H4 (cell line): ENCODE measurements around the gene SLCO2A1. TPM values are rescaled to one million over a fixed set of nuclear protein-coding genes. Genes with fewer than 3 reads are reported as not detected.
"Not testable (repeated sequence)": the region's sequence is repeated elsewhere in the genome, so short reads cannot be mapped to it uniquely, and the experiment has no call there.

ENCODE experiments used
- DNase-seq: peaks from one replicate; pipeline ENCODE4 v3.0.0-alpha.2; 2015; ENCODE audit warnings: low spot score
- total RNA-seq: library from RNA; depleted of rRNA; stranded (reverse); fragments of >200 nt; shearing (Covaris generic); gene quantifications from 2 replicates; pipeline ENCODE4 v1.2.3, GENCODE V29; 2014; rRNA removed

SLCO2A1 gene
- total RNA-seq: 0.02 and 0.06 TPM in 2 replicates

DNA sequence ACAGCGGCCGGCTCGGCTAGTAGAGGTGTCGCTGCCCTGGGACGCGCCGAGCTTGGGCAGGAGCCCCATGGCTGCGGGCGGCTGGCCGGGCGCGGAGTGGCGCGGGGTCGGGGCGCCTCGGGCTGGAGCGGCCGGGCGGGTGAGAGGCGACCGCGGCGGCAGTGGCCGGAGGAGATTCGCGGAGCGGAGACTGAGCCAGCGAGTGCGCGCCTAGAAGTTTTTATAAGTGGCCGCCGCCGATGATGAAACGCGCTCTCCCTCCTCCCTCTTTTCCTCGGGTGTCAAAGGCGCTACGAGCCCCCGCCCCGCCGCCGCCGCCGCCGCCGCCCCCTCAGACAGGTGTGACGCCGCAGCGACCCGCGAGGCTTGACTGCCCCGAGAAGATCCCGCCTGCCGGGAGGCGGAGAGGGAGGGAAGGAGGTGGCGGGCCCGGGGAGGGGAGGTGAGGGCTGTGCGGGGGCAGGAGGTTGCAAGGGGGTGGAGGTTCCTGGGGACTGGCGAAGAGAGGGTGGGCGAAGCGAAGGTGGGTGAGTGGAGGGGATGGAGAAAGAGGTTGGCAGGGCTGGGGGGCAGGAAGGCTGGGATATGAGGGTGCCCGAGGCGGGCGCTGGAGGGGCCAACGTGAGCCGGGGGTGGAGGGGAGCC, at the start of gene SLCO2A1:
SLCO2A1 (minus strand) TSS at position 192 of the 645 bp plus-strand sequence; CDS start at position 69, 123 bp downstream.
- DNase-seq: no peak

DNA sequence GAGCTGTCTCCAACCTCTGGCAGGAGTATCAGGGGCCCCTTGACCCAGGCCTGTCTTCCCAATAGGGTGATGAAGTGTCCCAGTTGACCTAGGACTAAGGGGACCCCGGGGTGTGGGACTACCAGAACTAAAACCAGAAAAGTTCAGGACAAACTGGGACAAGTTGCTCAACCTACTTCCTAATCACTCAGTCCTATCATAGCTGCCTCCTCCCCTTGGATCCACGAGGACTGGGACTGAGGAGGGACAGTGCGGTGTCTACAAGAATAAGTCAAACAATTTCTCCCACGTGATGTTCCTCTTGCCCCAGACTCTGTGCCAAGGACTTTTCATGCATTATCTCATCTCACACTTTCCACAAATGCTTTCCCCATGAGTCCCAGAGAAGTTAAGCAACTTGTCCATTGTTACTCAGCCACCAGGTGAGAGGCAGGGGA, 49.4 kb upstream of the SLCO2A1 start:
- no peak for DNase-seq

DNA sequence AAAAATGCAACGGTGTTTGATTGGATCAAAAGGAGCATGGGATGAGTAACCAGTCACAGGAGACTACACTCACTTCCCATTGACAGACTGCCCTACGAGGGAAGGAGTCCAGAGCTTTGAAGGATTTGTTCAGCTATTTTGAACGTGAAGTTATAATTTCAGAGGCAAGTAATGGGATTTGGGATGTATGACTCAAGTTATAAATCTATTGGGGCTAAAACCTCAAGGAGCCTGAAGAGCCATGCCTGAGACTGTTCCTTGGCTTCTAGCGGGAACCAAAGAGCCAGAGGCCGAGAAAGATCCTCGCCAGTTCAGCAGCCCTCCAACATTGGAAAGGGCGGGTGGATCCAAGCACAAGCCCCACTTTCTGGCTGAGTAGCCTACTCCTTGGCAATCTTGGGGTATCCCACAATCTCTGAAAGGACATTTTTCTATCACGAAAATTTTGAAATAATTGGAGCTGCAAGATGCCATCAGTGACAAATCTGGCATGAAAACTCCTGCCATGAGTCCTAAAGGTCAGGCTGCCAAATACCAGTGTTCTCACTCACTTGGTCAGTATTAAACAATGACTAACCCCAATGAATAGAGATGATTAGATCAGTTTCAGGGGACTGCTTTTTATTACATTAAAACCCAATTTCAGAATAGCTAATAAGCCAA, 48.6 kb upstream of the SLCO2A1 start:
- no peak for DNase-seq

DNA sequence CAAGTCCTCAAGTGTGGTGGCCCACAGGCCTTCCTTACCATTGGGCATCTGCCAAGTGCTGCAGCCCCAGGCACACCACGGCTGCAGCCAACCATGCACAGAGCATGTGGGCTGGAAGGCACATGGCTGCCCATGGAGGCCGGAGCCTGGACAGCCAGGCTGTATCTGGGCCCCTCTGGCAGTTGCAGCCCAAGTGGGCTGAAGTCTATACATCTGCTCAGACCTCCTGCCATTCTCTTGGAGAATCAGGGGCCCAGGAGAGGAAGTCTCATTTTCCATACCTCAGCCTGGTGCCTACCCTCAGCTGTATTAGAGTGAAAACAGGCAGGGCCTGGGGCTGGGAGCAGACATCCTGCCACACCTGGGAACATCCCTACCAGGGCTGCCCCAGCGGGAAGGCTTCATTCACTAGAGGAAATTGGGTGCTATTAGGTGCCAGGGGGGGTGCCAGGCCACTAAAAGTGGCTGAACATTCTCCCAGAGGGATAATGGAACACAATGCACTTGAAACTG, 48.0 kb upstream of the SLCO2A1 start:
- no peak for DNase-seq

DNA sequence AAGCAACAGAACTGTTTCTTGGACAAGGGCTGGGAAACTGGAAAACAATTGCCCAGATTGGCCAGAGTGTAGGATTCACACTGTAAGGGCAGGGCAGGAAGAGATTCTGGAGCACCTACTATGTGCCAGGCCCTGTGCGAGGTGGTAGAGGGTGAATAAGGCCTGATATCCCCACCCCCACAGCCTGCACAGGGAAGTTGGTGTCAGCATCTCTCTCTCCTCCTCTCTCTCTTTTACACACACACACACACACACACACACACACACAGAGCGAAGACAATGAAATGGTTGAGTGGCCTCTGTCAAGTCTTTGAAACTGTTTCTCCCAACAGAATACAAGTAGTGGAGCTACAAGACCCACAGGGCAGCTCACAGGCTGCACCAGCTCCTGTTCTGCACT, 47.1 kb upstream of the SLCO2A1 start:
- DNase-seq: no peak

DNA sequence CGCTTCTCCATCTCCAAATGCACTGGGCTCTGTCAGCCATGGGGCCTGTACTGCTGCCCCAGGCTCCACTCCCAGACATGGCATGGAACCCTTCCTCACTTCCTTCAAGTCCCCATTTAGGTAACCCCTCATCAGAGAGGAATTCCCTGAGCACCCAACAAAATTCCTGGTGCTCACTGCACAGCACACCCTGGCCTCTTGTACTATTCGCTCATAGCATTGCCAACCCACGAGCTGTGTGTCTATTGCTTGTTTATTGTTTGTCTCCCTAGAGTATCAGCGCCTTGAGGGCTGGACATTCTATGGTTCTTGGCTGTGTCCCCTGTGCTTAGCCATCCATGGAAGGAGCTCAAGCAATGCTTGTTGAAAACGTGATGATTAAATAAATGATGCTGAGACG, 46.1 kb upstream of the SLCO2A1 start:
- no peak for DNase-seq

DNA sequence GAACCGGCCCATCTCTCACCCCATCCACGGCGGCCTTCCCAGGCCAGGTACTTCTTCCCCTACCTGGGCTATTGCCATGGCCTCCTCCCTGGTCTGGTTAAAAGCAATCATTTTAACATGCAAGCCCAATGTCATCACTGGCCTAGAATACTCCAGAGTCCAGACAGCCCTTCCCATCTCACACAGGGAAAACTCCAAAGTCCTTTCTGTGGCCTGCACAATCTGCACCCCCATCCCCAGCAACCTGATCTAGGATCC, 45.8 kb upstream of the SLCO2A1 start:
- DNase-seq: no peak

DNA sequence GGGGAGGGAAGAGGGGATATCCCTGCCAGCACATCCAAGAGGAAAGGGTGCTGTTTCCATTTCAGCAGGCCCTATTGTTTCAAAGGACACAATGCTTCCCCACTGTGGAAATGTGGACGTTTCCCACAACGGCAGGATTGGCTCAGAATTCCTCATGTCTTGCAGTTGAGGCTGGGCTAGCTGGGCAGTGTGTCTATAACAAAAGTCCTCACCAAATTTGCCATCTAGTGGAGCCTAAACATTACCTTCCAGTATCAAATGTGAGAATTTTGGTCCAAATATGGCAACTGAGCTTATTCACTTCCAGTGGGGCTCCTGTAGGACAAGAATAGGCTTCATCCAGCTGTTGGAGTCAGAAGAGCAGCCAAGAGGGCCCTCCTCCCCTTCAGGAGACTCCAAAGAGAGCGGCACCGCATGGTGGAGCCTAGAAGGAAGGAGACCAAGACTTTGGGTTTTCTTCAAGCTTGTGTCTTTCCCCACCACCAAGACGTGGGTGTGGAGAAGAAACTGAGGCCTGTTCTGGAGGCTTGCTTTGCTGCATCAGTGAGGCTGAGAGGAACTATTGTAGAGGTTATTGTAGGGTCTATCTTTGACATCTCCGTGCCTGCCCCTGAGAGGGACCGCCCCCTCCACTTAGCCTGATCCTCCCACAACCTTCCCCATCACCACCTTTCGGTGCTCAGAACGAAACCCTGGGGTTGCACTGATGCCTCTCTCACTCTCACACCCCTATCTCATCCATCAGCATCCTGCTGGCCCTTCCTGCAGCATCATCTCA, 45.3 kb upstream of the SLCO2A1 start:
- DNase-seq: no peak

DNA sequence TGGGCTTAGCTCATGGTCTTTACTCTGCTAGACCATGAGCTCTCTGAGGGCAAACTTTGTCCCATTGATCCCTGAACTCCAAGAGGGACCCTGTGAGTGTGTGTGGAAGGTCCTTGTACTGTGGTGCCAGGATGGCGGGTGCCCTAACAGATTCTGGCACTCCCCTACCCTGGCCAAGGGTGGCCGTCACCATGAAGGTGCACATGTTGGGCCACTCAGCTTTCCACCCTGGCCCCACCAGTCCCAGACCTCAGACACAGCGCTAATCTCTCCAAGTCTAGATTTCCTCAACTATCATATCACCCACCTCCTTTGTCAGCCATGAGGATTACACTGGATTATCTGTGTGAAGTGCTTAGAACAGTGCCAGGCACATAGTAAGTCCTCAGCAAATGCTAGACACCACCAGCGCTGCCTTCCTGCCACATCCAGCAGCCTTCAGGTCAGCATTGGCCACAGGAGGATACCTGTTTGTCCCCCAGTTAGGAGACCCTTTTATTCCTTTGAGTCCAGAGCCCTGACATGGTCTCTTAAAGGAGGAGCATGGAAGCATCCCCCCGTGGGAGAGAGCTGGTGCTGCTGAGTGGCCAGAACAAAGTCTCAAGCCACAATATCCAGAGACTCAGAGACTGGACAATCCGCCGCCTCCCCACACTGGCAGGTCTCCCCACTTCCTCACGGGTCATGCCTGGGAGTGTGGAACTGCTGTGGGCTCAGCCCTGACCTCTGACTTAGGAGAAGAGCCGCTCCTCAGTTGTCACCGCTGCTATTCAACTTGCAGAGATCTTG, 44.5 kb upstream of the SLCO2A1 start:
- no peak for DNase-seq

DNA sequence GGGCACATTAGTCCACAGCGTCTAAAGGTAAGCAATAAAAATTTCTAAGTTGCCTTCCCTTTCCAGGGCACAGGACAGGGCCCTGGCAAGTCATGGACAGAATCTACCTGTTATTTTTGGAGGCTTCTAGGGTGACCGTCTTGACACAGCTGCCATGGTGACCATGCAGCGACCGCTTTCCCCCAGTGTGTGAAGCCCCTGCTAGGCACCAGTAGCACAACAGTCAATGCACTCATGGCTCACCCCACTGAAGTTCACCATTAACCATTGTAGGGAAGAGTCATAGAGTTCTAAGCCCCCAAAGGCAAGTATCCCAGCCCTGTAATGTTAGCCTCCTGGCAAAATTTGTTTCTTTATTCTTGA, 43.8 kb upstream of the SLCO2A1 start:
- no peak for DNase-seq

DNA sequence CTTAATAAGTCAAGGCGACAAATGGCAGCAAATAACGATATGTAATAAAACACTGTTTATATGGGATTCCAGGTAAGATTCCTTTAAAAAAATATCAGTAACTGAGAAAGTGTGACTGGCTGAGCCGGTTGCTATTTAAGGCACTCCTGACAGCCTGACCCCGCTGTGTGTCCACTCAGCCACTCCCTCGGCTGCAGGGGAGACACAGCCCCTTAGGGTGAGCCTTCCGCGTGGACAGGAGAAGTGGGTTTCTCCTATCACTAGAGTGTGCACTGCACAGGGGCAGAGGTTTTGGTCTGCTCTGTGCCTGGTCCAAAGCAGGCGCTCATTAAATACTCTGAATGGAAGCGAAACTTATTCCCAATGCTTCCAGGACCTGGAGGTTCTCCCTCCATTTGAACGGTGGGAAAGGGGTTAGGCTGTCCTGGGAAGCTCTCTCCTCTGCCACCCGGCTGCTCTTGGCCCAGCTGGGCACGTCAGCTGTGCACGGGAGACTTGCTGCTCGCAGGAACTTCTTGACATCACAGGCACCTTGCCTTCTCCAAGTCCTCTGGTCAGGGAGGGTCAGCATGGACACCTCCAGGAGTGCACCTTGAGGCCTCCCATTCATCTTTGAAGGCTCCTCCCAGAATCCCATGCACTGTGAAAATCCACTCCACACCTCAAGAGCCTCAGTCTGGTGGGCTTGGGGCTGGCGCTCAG, 43.3 kb upstream of the SLCO2A1 start:
- no peak for DNase-seq

DNA sequence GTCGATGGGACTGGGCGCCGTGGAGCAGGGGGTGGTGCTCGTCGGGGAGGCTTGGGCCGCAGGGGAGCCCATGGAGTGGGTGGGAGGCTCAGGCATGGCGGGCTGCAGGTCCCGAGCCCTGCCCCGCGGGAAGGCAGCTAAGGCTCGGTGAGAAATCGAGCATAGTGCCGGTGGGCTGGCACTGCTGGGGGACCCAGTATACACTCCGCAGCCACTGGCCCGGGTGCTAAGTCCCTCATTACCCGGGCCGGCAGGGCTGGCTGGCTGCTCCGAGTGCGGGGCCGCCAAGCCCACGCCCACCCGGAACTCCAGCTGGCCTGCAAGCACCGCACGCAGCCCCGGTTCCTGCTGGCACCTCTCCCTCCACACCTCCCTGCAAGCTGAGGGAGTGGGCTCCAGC, 40.6 kb upstream of the SLCO2A1 start:
- DNase-seq: not testable (repeated sequence)

DNA sequence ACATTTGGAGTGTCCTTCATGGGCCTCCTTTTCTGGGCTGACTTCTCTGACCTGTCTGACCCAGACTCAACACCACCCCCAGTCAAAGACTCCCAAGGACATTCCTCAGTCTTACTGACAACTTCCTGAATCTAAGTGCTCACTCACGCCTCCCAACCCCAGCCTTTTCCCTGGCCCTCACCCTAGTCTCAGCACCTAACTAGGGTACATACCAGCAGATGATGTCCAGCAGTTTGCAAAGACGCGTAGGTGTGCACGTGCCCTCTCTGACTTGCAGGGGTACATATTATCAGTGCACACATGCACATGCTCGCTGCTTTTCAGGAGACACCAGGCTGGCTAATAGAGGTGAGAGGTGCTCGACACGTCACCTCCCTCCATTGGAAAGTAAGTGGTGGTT, 38.7 kb upstream of the SLCO2A1 start:
- no peak for DNase-seq

DNA sequence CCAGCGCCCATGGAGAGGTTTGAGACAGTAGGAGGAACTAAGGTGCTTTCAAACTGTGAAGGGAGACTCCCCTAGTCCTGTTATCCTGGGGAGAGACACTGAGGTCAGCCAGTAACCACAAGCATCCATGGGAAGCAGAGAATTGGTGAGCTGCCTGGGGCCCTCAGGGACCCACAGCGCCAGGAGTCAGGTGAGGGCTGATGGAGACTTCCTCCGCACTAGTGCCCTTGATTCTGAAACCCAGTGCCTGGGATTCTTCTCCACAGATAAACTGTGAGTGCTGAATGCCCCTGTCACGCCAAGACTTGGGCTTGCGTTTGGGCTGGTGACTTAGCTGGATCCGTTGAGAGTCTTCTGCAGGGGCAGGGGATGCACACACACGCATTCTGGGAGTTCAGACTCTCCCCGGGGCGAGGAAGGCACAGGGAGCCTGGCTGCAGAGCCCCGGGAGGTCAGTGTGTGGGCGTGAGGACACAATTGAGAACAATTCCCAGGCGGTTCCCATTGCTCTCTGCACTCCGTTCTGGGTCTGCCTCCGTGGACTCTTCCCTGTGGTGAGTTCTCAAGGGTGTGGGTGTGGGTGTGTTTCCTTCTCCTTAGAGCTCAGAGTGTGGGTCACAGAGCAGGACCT, 37.9 kb upstream of the SLCO2A1 start:
- no peak for DNase-seq

DNA sequence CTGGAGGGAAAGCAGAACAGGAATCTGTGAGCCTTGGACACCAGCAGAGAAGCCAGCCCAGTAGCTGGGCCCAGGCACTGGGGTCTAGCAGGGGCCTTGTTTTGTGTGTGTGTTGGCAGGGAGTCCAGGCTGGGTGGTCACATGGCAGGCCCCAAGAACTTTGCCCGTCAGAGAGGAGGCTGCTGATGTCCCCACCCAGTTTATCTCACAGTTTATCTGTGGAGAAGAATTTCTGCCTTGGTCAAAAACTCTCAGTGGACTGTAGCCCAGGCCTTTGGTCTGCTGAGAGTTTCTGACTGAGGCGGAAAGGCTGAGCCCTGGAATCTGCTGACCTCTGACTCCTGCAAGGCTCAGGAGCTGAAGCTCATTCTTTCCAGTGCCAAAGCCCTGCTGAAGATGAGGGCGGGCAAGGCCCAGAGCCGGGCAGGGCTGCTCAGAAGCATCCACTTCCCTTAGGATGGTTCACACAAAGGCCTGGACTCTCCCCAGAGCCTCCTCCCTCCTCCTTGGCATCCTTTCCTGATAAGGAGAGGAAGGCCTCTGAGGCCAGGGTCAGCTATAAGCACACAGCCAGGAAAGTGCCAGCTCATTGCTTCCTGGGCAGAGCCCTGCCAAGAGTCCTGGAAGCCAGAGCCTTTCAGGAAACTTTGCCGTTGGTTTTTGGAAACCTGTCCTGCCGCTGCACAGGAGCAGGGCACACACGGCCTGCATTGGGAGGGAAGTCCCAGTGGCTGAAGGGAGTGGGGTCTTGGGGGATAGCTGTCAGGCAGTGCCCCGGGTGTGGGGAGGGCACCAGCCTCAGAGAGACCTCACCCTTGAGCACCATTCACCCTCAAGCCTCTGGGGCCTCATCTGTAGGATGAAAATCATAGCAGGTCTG, 37.2 kb upstream of the SLCO2A1 start:
- DNase-seq: peak; percentile 43

DNA sequence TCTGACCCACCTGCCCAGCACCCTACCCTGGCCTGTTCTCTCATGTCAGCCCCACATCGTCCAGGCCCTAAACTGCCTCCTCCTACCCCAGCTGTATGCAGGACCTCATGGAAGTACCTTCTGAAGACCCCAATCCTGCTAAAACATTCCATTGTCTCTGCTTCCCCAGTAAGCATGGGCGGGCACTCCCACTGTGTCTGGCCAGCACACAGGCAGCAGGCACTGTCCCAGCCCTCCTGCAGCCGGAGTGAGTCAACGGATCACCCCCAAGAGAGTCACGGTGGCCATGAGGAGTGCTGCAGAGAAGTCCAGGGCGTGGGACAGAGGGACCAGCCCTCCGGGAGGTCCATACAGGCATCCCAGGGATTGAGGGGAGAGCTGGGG, 36.4 kb upstream of the SLCO2A1 start:
- DNase-seq: no peak

DNA sequence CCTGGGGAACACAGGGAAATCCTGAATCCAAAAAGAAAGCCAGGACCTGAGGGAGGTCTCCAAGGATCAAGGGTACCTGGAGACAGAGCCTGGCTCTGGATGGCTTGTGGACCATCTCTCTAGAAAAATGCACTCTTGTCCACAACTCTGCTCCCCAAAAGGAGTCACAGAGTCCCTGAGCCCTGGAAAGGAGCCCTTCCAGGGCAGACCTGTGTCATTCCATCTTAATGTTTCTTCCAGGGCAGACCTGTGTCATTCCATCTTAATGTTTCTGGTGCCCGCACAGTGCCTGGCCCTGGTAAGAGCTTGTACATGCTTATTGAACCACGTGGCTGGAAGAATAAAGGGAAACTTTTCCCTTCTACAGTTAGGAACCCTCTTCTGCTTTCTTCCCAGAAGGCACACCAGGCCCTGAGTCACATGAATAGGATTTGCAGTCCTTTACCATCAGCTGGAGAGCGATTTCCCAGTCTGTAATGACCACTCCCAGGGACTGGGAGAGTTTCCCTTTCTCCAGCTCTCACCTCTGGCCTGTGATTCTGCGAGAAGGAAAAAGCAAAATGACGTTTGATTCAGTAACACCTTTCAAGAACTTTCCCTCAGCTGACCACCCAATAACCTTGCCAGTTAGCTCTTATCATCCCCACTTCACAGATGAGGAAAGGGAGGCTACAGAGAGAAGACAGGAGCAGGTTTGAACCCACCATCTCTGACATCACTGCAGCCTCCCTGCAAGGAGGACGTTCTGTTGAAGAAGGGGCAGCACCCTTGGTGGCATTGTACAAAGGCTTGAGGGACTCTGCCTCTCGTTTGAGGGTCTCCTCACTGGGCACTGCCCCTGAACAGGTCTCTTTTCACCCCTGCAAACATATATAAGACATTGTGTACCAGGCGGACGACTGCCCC, 35.8 kb upstream of the SLCO2A1 start:
- DNase-seq: no peak

DNA sequence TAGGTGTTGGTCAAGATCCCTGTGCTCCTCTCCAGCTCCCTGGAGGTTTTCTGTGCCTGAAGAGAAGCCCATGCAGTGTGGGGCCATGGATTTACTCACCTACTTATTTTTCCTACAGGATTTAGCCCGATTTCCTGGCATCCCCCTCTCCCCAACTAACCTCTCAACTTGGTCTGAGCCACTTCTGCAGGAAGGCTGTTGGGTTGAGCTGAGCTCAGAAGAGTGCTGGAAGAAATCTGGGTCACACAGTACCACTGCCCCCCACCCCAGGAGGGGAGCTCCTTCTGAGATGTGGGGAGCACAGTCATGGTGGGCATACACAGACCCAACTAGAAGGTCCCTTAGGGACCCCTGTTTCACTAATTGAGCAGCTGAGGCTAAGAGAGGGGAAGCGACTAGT, 34.4 kb upstream of the SLCO2A1 start:
- no peak for DNase-seq

DNA sequence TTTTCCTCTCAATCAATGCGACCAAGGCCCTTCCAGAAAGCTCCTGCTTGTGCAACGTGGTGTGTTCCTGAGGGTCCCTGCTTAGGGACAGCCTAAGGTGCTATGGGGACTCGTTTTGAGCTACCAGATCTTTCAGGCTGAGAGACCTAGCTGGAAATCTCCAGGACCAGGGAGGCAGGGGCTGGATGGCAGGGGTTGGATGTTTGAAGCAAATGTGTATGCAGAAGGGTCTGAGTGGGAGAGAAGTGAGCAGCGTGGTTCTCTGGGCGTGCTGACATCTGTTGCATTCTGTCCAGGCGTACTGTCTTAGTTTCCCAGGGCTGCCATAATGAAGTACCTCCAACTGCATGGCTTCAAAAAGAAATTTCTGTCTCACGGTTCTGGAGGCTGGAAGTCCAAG, 31.7 kb upstream of the SLCO2A1 start:
- no peak for DNase-seq
